Activated CD8-positive, alpha-beta memory T cell treated with anti-CD3 and anti-CD28 coated beads, Interleukin-2, amount 10 ng/mL, durations not matched to agents 7 days and 5 days (primary cell): ENCODE results near the gene OR10P1. TPM values are rescaled to one million over a fixed set of nuclear protein-coding genes. Genes with fewer than 3 reads are reported as not detected.
"Not testable (repeated sequence)": the region's sequence is repeated elsewhere in the genome, so short reads cannot be mapped to it uniquely, and the experiment has no call there.

Source experiments
- ATAC-seq: fragments of 150-1000 bp; cut with Tn5 transposase; one replicate; pipeline ENCODE4 v1.10.0; 2021; ENCODE audit warnings: moderate library complexity
- CTCF ChIA-PET: fragments of 350-600 bp; sonication (Branson Sonifier 250); formaldehyde crosslinking; loops from one replicate; lab custom pipeline; 2021; ENCODE audit warnings: antibody characterized with exemption; lab: Charles Lee
- DNase-seq: peaks from one replicate; pipeline ENCODE4 v3.0.0-alpha.2; 2020
- H3K27ac Mint-ChIP-seq: one replicate; pipeline ENCODE4 v1.8.0; 2021; ENCODE audit warnings: mild to moderate bottlenecking, mixed read lengths
- H3K27me3 Mint-ChIP-seq: one replicate; pipeline ENCODE4 v1.8.0; 2021; ENCODE audit warnings: mixed read lengths
- H3K36me3 Mint-ChIP-seq: one replicate; pipeline ENCODE4 v1.8.0; 2021; ENCODE audit warnings: mild to moderate bottlenecking, mixed read lengths
- H3K4me1 Mint-ChIP-seq: one replicate; pipeline ENCODE4 v1.8.0; 2021; ENCODE audit warnings: mixed read lengths
- H3K4me3 Mint-ChIP-seq: one replicate; pipeline ENCODE4 v1.8.0; 2021; ENCODE audit warnings: mild to moderate bottlenecking, moderate library complexity, mixed read lengths
- H3K9me3 Mint-ChIP-seq: one replicate; pipeline ENCODE4 v1.8.0; 2022; ENCODE audit warnings: low read depth, mixed read lengths
- total RNA-seq, 2 experiments: library from RNA; stranded (reverse); gene quantifications; one replicate each; pipeline ENCODE4 v1.2.3, GENCODE V29; 2021

The OR10P1 gene
- total RNA-seq, 2 experiments from 2014 or later = not detected

DNA sequence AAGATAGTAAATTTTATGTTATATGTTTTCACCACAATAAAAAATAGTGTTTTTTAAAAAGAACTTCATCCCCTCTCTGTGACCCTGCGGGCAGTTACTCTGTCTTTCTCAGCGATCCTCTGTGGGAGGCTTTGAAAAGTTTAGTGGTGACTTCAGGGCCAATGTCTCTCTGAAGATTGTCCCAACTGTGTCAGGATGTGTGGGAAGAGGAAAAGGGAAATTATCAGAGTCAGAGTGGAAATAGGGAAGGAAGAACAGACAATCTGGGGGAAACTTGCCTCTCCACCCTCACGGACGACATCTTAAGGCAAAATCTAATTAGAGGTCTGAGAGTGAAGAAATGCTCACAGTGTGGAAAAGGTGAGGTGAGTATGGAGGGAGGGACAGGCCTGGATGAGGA, 3.5 kb upstream of the OR10P1 start:
- H3K27ac Mint-ChIP-seq = no peak overlapping the region
- ATAC-seq (no peak), DNase-seq (no peak)
- H3K27me3 Mint-ChIP-seq = peaks cover 9% of the 10 kb centered on the region
- H3K4me1 Mint-ChIP-seq = peaks cover 35% of the 10 kb centered on the region
- no peak overlapping the region for H3K4me3 Mint-ChIP-seq
- CTCF ChIA-PET = interaction anchor here (1.9 kb wide), 1 partner anchor 13 kb away, joined by 4 read pairs; no protein-coding TSS in a partner anchor
- H3K9me3 Mint-ChIP-seq = no peaks in the 10 kb centered on the region
- no peaks in the 10 kb centered on the region for H3K36me3 Mint-ChIP-seq

DNA sequence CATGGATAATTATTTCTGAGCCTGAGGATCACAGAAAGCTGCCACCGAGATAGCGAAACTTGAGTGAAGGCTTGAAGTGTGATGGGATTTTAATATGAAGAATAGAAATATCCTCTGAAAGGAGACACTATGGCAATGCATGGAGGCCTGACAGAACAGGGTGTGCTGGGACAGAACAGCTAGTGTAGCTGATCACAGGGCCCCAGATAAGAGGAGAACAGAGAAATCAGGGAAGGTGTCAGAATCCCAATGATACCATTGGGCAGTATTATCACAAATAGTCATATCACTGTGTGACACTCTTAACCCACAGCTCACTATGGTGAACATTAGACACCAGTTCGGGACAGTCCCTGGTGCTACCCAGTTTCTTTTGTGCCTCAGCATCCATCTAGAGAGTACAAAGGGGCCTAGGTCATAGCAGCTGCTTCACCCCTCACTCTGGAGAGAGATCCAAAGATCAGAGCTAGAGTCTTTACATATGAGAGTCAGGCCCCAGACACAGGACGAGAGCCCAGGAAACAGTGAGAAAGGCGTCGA, 506 bp upstream of the OR10P1 start:
- CTCF ChIA-PET = interaction anchor here (1.5 to 3.0 kb wide), 2 partner anchors 10 to 20 kb away, joined by 6 to 13 read pairs; no protein-coding TSS in a partner anchor
- Mint-ChIP-seq H3K4me1 (peaks cover 21% of the 10 kb centered on the region), H3K36me3 (no peaks in the 10 kb centered on the region), H3K27me3 (peaks cover 9% of the 10 kb centered on the region), H3K4me3 (no peak overlapping the region), H3K9me3 (no peaks in the 10 kb centered on the region), H3K27ac (no peak overlapping the region)
- no peak for DNase-seq
- no peak for ATAC-seq

GRCh38 chr12:55637467-55637866, 775 bp downstream of the OR10P1 start:
- Mint-ChIP-seq H3K36me3 (no peaks in the 10 kb centered on the region), H3K4me1 (peaks cover 27% of the 10 kb centered on the region), H3K4me3 (peak overlapping the region; percentile 31), H3K27me3 (peaks cover 9% of the 10 kb centered on the region), H3K27ac (peak overlapping the region; percentile 64), H3K9me3 (no peaks in the 10 kb centered on the region)
- ATAC-seq (peak; percentile 79), DNase-seq (peak; percentile 75)
- CTCF ChIA-PET = interaction anchor here (1.5 to 3.0 kb wide), 3 partner anchors 9 to 19 kb away, joined by 6 to 15 read pairs (median 13); no protein-coding TSS in a partner anchor

GRCh38 chr12:55641595-55641994, 4.9 kb downstream of the OR10P1 start:
- peaks cover 3% of the 10 kb centered on the region for H3K27me3 Mint-ChIP-seq
- ATAC-seq (no peak), DNase-seq (no peak)
- no peaks in the 10 kb centered on the region for H3K36me3 Mint-ChIP-seq
- CTCF ChIA-PET = interaction anchor here (6.4 kb wide), 1 partner anchor 15 kb away, joined by 94 read pairs; no protein-coding TSS in a partner anchor
- H3K4me3 Mint-ChIP-seq = no peak overlapping the region
- H3K27ac Mint-ChIP-seq = no peak overlapping the region
- no peaks in the 10 kb centered on the region for H3K9me3 Mint-ChIP-seq
- peaks cover 38% of the 10 kb centered on the region for H3K4me1 Mint-ChIP-seq

- H3K36me3 Mint-ChIP-seq = no peaks in the 10 kb centered on the region
- no peak for ATAC-seq
- CTCF ChIA-PET = interaction anchor here (6.4 kb wide), 1 partner anchor 14 kb away, joined by 94 read pairs; no protein-coding TSS in a partner anchor
- peaks cover 3% of the 10 kb centered on the region for H3K27me3 Mint-ChIP-seq
- no peak overlapping the region for H3K27ac Mint-ChIP-seq
- DNase-seq = no peak
- peaks cover 35% of the 10 kb centered on the region for H3K4me1 Mint-ChIP-seq
- H3K9me3 Mint-ChIP-seq = no peaks in the 10 kb centered on the region
- H3K4me3 Mint-ChIP-seq = no peak overlapping the region
These were observed 5.6 kb downstream of the OR10P1 start for GRCh38 chr12:55642267-55642666.

DNA sequence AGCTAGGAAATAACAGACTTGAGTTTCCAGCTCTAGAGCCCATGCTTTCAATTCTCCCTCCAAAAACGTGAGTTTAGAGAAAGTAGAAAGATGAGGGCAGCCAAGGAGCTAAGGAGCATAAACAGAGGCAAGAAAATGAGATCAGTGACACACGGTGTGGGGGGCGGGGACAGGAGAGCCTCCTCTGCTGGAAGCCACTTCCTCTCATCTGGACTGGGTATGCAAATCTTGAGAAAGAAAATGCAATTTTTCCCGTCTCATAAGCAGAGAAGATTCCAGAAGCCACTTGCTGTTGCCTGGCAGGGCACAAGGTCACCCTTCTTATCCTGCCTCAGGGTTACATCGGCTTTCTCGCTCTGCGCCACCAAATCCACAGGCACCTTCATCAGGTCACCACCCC, 6.0 kb downstream of the OR10P1 start:
- Mint-ChIP-seq H3K9me3 (no peaks in the 10 kb centered on the region), H3K36me3 (no peaks in the 10 kb centered on the region), H3K27ac (no peak overlapping the region), H3K4me1 (peaks cover 31% of the 10 kb centered on the region), H3K4me3 (no peak overlapping the region), H3K27me3 (no peaks in the 10 kb centered on the region)
- CTCF ChIA-PET = interaction anchor here (6.4 kb wide), 1 partner anchor 14 kb away, joined by 94 read pairs; no protein-coding TSS in a partner anchor
- ATAC-seq = no peak
- DNase-seq = peak; percentile 61

DNA sequence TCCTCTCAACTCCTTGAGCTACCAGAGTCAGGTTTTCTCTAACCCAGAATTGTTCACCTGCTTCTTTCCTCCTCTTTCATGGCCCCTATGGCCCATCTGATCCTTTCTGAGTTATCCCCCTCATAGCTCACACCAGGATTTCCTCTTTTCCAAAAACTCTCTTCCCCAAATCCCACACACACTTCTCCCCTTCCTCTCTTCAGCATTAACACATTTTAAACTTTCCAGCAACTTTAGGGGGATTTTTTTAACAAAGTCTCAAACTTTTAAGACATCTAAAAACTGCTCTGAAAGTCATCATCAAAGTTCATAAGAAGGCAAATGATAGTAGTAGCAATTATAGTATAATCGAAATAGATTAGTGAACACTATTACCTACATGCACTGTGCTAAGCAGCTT, 7.9 kb downstream of the OR10P1 start:
- DNase-seq (no peak), ATAC-seq (no peak)
- CTCF ChIA-PET = interaction anchor here (0.9 to 6.4 kb wide), 6 partner anchors 12 to 93 kb away, joined by 3 to 94 read pairs (median 3); partner anchors contain the start of gene ITGA7
- no peak overlapping the region for H3K27ac Mint-ChIP-seq
- H3K27me3 Mint-ChIP-seq = no peaks in the 10 kb centered on the region
- peaks cover 3% of the 10 kb centered on the region for H3K9me3 Mint-ChIP-seq
- H3K36me3 Mint-ChIP-seq = no peaks in the 10 kb centered on the region
- peaks cover 24% of the 10 kb centered on the region for H3K4me1 Mint-ChIP-seq
- no peak overlapping the region for H3K4me3 Mint-ChIP-seq

- H3K9me3 Mint-ChIP-seq = peaks cover 3% of the 10 kb centered on the region
- H3K4me1 Mint-ChIP-seq = peaks cover 22% of the 10 kb centered on the region
- H3K36me3 Mint-ChIP-seq = peaks cover 1% of the 10 kb centered on the region
- DNase-seq = no peak
- CTCF ChIA-PET = interaction anchor here (0.7 to 6.4 kb wide), 17 partner anchors 9 to 91 kb away, joined by 3 to 94 read pairs (median 4); partner anchors contain the start of genes BLOC1S1, OR10P1 and RDH5
- no peaks in the 10 kb centered on the region for H3K27me3 Mint-ChIP-seq
- no peak for ATAC-seq
- H3K4me3 Mint-ChIP-seq = no peak overlapping the region
- peak overlapping the region; percentile 23 for H3K27ac Mint-ChIP-seq
These were observed 10.3 kb downstream of the OR10P1 start for GRCh38 chr12:55647027-55647426.

GRCh38 chr12:55650620-55651298, 14.1 kb downstream of the OR10P1 start:
- H3K27ac Mint-ChIP-seq, H3K4me3 Mint-ChIP-seq, ATAC-seq, H3K9me3 Mint-ChIP-seq, DNase-seq, H3K36me3 Mint-ChIP-seq, H3K27me3 Mint-ChIP-seq, CTCF ChIA-PET: not testable (repeated sequence)
- peaks cover 11% of the 10 kb centered on the region for H3K4me1 Mint-ChIP-seq

DNA sequence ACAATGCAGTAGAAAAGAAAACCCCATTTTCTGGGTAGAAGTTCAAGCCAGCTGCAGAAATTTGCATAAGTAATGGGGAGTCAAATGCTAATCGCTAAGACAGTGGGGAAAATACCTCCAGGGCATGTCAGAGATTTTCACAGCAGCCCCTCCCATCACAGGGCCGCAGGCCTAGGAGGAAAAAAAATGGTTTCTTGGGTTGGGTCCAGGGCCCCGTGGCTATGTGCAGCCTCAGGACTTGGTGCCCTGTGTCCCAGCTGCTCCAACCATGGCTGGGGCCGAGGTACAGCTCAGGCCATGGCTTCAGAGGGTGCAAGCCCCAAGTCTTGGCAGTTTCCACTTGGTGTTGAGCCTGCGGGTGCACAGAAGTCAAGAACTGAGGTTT, 14.6 kb downstream of the OR10P1 start:
- CTCF ChIA-PET = no interaction called here
- no peak for DNase-seq
- H3K27me3 Mint-ChIP-seq = no peaks in the 10 kb centered on the region
- peaks cover 1% of the 10 kb centered on the region for H3K36me3 Mint-ChIP-seq
- H3K9me3 Mint-ChIP-seq = peaks cover 3% of the 10 kb centered on the region
- no peak for ATAC-seq
- H3K4me3 Mint-ChIP-seq = no peak overlapping the region
- peaks cover 7% of the 10 kb centered on the region for H3K4me1 Mint-ChIP-seq
- no peak overlapping the region for H3K27ac Mint-ChIP-seq

DNA sequence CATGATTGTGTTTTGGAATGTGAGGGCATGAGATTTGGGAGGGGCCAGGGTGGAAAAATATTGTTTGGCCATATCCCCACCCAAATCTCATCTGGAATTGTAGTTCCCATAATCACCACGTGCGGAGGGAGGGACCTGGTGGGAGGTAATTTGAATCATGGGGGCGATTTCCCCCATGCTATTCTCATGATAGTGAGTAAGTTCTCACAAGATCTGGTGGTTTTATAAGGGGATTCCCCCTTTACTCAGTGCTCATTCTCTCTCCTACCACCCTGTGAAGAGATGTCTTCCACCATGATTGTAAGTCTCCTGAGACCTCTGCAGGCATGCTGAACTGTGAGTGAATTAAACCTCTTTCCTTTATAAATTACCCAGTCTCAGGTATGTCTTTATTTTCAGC, 15.7 kb downstream of the OR10P1 start:
- peaks cover 2% of the 10 kb centered on the region for H3K4me1 Mint-ChIP-seq
- no peak overlapping the region for H3K27ac Mint-ChIP-seq
- CTCF ChIA-PET = no interaction called here
- peaks cover 1% of the 10 kb centered on the region for H3K36me3 Mint-ChIP-seq
- no peak overlapping the region for H3K4me3 Mint-ChIP-seq
- H3K27me3 Mint-ChIP-seq = no peaks in the 10 kb centered on the region
- H3K9me3 Mint-ChIP-seq = peaks cover 3% of the 10 kb centered on the region
- DNase-seq = no peak
- no peak for ATAC-seq

DNA sequence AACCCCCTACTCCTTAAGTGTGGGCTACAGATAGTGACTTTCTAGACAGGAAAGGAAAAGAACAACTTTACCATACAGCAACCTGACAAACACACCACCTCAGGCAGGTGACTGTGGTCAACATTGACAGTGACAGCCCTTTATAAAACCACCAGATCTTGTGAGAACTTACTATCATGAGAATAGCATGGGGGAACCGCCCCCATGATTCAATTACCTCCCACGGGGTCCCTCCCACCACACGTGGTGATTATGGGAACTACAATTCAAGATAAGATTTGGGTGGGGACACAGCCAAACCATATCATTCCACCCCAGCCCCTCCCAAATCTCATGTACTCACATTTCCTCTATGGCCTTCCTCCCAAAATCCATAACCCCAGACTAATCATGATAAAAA, 16.3 kb downstream of the OR10P1 start:
- Mint-ChIP-seq H3K4me3 (no peak overlapping the region), H3K9me3 (peaks cover 3% of the 10 kb centered on the region), H3K27me3 (no peaks in the 10 kb centered on the region), H3K27ac (no peak overlapping the region), H3K36me3 (peaks cover 1% of the 10 kb centered on the region), H3K4me1 (peaks cover 2% of the 10 kb centered on the region)
- no peak for ATAC-seq
- CTCF ChIA-PET = no interaction called here
- no peak for DNase-seq

DNA sequence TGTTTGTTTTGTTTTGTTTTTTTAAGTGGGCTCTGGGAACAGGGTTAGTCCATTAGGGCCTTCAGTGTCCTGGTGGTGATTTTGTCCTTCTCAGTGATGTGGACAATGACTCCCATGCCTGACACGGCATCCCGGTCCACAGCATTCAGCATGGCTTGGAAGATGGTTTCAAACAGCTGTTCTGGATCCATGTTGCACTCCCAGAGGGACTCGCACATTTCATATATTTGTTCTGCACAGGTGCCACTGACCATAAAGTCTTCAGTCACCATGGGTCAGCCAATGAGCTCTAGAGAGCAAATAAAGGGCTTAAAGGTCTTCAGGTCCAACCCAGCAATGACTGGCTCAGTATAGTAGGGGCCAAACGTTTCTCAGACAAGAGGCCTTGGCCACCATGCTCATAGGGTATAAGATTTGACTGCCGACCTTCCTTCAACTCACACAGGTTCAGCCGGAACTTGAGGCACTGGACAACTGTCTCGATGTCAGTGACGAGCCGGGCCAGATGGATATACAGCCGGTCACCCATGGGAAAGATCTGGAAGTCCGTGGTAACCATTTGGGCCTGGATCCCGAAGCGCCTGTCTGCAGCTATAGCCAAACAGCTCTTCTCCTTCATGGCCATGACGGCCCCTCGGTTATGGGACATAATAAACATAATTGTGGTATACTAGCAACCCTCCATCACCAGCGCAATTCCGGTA, 18.0 kb downstream of the OR10P1 start:
- Mint-ChIP-seq H3K27me3 (peaks cover 5% of the 10 kb centered on the region), H3K36me3 (peaks cover 1% of the 10 kb centered on the region), H3K27ac (no peak overlapping the region), H3K9me3 (no peaks in the 10 kb centered on the region), H3K4me3 (no peak overlapping the region), H3K4me1 (peaks cover 2% of the 10 kb centered on the region)
- CTCF ChIA-PET = interaction anchor here (0.8 to 5.5 kb wide), 4 partner anchors 10 to 469 kb away, joined by 3 to 94 read pairs (median 8); a partner anchor contains a TSS
- ATAC-seq (no peak), DNase-seq (no peak)
